ENCODE measurements around the gene HCAR1.

- TF ChIP-seq POLR2A (IDR thresholded peaks at IDR 0.05; ENCODE audit: low read depth, low read length) (no peak), BHLHE40 (IDR thresholded peaks at IDR 0.05; ENCODE audit: low read depth, low read length) (no peak), CEBPB (IDR thresholded peaks at IDR 0.05; ENCODE audit: low read depth, low read length) (no peak), MXI1 (IDR thresholded peaks at IDR 0.05; ENCODE audit: borderline replicate concordance, low read depth, low read length) (no peak), ELK1 (IDR thresholded peaks at IDR 0.05; ENCODE audit: borderline replicate concordance, low read depth, low read length) (no peak)
- TF ChIP-seq, protein P1, sequence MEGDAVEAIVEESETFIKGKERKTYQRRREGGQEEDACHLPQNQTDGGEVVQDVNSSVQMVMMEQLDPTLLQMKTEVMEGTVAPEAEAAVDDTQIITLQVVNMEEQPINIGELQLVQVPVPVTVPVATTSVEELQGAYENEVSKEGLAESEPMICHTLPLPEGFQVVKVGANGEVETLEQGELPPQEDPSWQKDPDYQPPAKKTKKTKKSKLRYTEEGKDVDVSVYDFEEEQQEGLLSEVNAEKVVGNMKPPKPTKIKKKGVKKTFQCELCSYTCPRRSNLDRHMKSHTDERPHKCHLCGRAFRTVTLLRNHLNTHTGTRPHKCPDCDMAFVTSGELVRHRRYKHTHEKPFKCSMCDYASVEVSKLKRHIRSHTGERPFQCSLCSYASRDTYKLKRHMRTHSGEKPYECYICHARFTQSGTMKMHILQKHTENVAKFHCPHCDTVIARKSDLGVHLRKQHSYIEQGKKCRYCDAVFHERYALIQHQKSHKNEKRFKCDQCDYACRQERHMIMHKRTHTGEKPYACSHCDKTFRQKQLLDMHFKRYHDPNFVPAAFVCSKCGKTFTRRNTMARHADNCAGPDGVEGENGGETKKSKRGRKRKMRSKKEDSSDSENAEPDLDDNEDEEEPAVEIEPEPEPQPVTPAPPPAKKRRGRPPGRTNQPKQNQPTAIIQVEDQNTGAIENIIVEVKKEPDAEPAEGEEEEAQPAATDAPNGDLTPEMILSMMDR (conservative IDR thresholded peaks at IDR 0.05; ENCODE audit: low read depth, low read length): no peak
These were observed 5.1 kb downstream of the HCAR1 start for GRCh38 chr12:122725452-122726079.

All from IMR-90 (cell line).